IPS DF 4.7 (cell line): ENCODE measurements around the gene MAP3K2.
"Not testable (repeated sequence)": the region's sequence is repeated elsewhere in the genome, so short reads cannot be mapped to it uniquely, and the experiment has no call there.

Experiments
- DNase-seq: peaks from one replicate; pipeline ENCODE4 v3.0.0-alpha.2; 2013; ENCODE audit warnings: low spot score; ENCODE audit errors: extremely low read depth

The MAP3K2 gene

GRCh38 chr2:127421116-127421800, 33.5 kb upstream of the MAP3K2 start:
- DNase-seq: no peak

GRCh38 chr2:127420039-127420864, 32.5 kb upstream of the MAP3K2 start:
- DNase-seq: no peak

GRCh38 chr2:127419448-127420038, 31.8 kb upstream of the MAP3K2 start:
- no peak for DNase-seq

GRCh38 chr2:127419112-127419430, 31.3 kb upstream of the MAP3K2 start:
- no peak for DNase-seq

- DNase-seq: no peak
Measured at GRCh38 chr2:127418300-127419111, 30.7 kb upstream of the MAP3K2 start, which contains the start of gene PROC. Gene PROC, plus strand, starts transcription at chr2:127418427. Its CDS starts 1,516 bp downstream, at chr2:127419943.

GRCh38 chr2:127417406-127417805, 29.6 kb upstream of the MAP3K2 start:
- DNase-seq: no peak

GRCh38 chr2:127416506-127417001, 28.8 kb upstream of the MAP3K2 start:
- no peak for DNase-seq

- peak; percentile 68 for DNase-seq
Measured at GRCh38 chr2:127415593-127416505, 28.1 kb upstream of the MAP3K2 start.

GRCh38 chr2:127414638-127415592, 27.1 kb upstream of the MAP3K2 start:
- no peak for DNase-seq

GRCh38 chr2:127413782-127414637, 26.2 kb upstream of the MAP3K2 start:
- DNase-seq: no peak

- no peak for DNase-seq
Measured at GRCh38 chr2:127413200-127413599, 25.4 kb upstream of the MAP3K2 start.

GRCh38 chr2:127411653-127412369, 24.0 kb upstream of the MAP3K2 start:
- no peak for DNase-seq

GRCh38 chr2:127410871-127411652, 23.3 kb upstream of the MAP3K2 start:
- DNase-seq: no peak

- not testable (repeated sequence) for DNase-seq
Measured at GRCh38 chr2:127409716-127410115, 21.9 kb upstream of the MAP3K2 start.

- no peak for DNase-seq
Measured at GRCh38 chr2:127408807-127409099, 21.0 kb upstream of the MAP3K2 start.

GRCh38 chr2:127408004-127408806, 20.4 kb upstream of the MAP3K2 start:
- DNase-seq: no peak
